HEK293 (cell line): ENCODE data around the gene CCDC87.

Source experiments
- CTCF ChIA-PET: fragments of 350-600 bp; formaldehyde crosslinking; extraction: SDS; loops from one replicate; lab custom pipeline; 2021; ENCODE audit warnings: antibody characterized with exemption; lab: Yijun Ruan, JAX
- POLR2A ChIA-PET: fragments of 300-600 bp; formaldehyde crosslinking; extraction: SDS; loops from one replicate; lab custom pipeline; 2020; ENCODE audit warnings: antibody characterized with exemption, inconsistent platforms; lab: Yijun Ruan, JAX
- H3K27ac ChIP-seq: fragments of 200-500 bp; sonication (Bioruptor generic); 2 replicates; pipeline ENCODE4 v1.5.1; 2014; ENCODE audit warnings: low read depth, low read length, control low read depth, inconsistent platforms; ENCODE audit errors: extremely low read depth
- H3K36me3 ChIP-seq, 2 experiments: fragments of 200-500 bp in 1 of 2; sonication (Bioruptor generic) in 1 of 2; 1 replicate in 1 of 2; 2 replicates in 1 of 2; pipeline ENCODE4 v1.5.1; 2014 to 2017; ENCODE audit warnings: inconsistent platforms in 2 of 2, low read length in 2 of 2; ENCODE audit not compliant: control insufficient read depth in 2 of 2, insufficient read depth in 1 of 2
- H3K4me1 ChIP-seq: fragments of 200-500 bp; sonication (Bioruptor generic); 2 replicates; pipeline ENCODE4 v1.5.1; 2014; ENCODE audit warnings: mild to moderate bottlenecking, low read length, inconsistent platforms; ENCODE audit not compliant: control insufficient read depth, insufficient read depth
- H3K4me3 ChIP-seq: 2 replicates; pipeline ENCODE4 v1.5.1; 2011; ENCODE audit warnings: low read depth, mild to moderate bottlenecking, control low read depth, low read length, moderate library complexity
- H3K9me3 ChIP-seq: fragments of 200-500 bp; sonication (Bioruptor generic); 2 replicates; pipeline ENCODE4 v1.5.1; 2014; ENCODE audit warnings: low read depth, low read length, inconsistent platforms; ENCODE audit not compliant: control insufficient read depth, insufficient read depth
- GLI2 ChIP-seq: fragments of 450-650 bp; formaldehyde crosslinking; IDR thresholded peaks from 2 replicates; pipeline ENCODE4; 2017; ENCODE audit warnings: missing biosample characterization, missing genetic modification characterization, low read depth, borderline replicate concordance
- GLIS1 ChIP-seq: fragments of 450-650 bp; formaldehyde crosslinking; IDR thresholded peaks from 2 replicates; pipeline ENCODE4 v1.5.1; 2016; ENCODE audit warnings: missing biosample characterization, missing genetic modification characterization
- OSR2 ChIP-seq: fragments of 450-650 bp; formaldehyde crosslinking; IDR thresholded peaks from 2 replicates; pipeline ENCODE4 v1.5.1; 2016; ENCODE audit warnings: missing biosample characterization, missing genetic modification characterization
- PRDM1 ChIP-seq: fragments of 450-650 bp; formaldehyde crosslinking; IDR thresholded peaks from 2 replicates; pipeline ENCODE4; 2016; ENCODE audit warnings: missing biosample characterization, missing genetic modification characterization
- SP2 ChIP-seq: fragments of 450-650 bp; formaldehyde crosslinking; IDR thresholded peaks from 2 replicates; pipeline ENCODE4 v1.5.1; 2016; ENCODE audit warnings: missing biosample characterization, missing genetic modification characterization
- ZBTB17 ChIP-seq: fragments of 450-650 bp; formaldehyde crosslinking; IDR thresholded peaks from 2 replicates; pipeline ENCODE4 v1.5.1; 2016; ENCODE audit warnings: missing biosample characterization, missing genetic modification characterization
- ZBTB7A ChIP-seq: fragments of 450-650 bp; formaldehyde crosslinking; IDR thresholded peaks from 2 replicates; pipeline ENCODE4 v1.5.1; 2016; ENCODE audit warnings: low read depth, missing biosample characterization, missing genetic modification characterization
- ZFHX2 ChIP-seq: fragments of 450-650 bp; formaldehyde crosslinking; conservative IDR thresholded peaks from 2 replicates; pipeline ENCODE4 v1.5.1; 2016; ENCODE audit warnings: missing biosample characterization, missing genetic modification characterization
- ZNF138 ChIP-seq: fragments of 450-650 bp; formaldehyde crosslinking; IDR thresholded peaks from 2 replicates; pipeline ENCODE4 v1.5.1; 2016; ENCODE audit warnings: missing biosample characterization, missing genetic modification characterization, borderline replicate concordance
- ZNF16 ChIP-seq: fragments of 450-650 bp; formaldehyde crosslinking; IDR thresholded peaks from 2 replicates; pipeline ENCODE4 v1.5.1; 2016; ENCODE audit warnings: low read depth, missing biosample characterization, missing genetic modification characterization
- ZNF366 ChIP-seq: fragments of 450-650 bp; formaldehyde crosslinking; conservative IDR thresholded peaks from 2 replicates; pipeline ENCODE4 v1.5.1; 2016; ENCODE audit warnings: missing biosample characterization, missing genetic modification characterization
- ZNF521 ChIP-seq: fragments of 450-650 bp; formaldehyde crosslinking; IDR thresholded peaks from 2 replicates; pipeline ENCODE4 v1.5.1; 2017; ENCODE audit warnings: missing biosample characterization, mild to moderate bottlenecking, missing genetic modification characterization
- ZNF677 ChIP-seq: fragments of 450-650 bp; IDR thresholded peaks from 2 replicates; pipeline ENCODE4 v1.5.0; 2018; ENCODE audit warnings: missing biosample characterization, mild to moderate bottlenecking, missing genetic modification characterization, moderate library complexity
- ZNF776 ChIP-seq: fragments of 450-650 bp; formaldehyde crosslinking; IDR thresholded peaks from 2 replicates; pipeline ENCODE4 v1.5.0; 2017; ENCODE audit warnings: missing biosample characterization, missing genetic modification characterization, borderline replicate concordance
- ZNF791 ChIP-seq: fragments of 450-650 bp; formaldehyde crosslinking; IDR thresholded peaks from 2 replicates; pipeline ENCODE4 v1.5.1; 2016; ENCODE audit warnings: missing biosample characterization, missing genetic modification characterization
- ZSCAN16 ChIP-seq: fragments of 450-650 bp; formaldehyde crosslinking; IDR thresholded peaks from 2 replicates; pipeline ENCODE4 v1.5.1; 2016; ENCODE audit warnings: missing biosample characterization, missing genetic modification characterization
- ZSCAN30 ChIP-seq: fragments of 450-650 bp; IDR thresholded peaks from 2 replicates; pipeline ENCODE4 v1.5.1; 2018; ENCODE audit warnings: missing biosample characterization, mild to moderate bottlenecking, missing genetic modification characterization, moderate library complexity
- TF ChIP-seq, protein P1 (sequence below): fragments of 450-650 bp; formaldehyde crosslinking; IDR thresholded peaks from 2 replicates; pipeline ENCODE4 v1.5.1; 2017; ENCODE audit warnings: missing biosample characterization, missing genetic modification characterization
- TF ChIP-seq, protein P2 (sequence below): fragments of 450-650 bp; formaldehyde crosslinking; IDR thresholded peaks from 2 replicates; pipeline ENCODE4 v1.5.1; 2016; ENCODE audit warnings: missing biosample characterization, missing genetic modification characterization
- TF ChIP-seq, protein P3 (sequence below): fragments of 450-650 bp; formaldehyde crosslinking; IDR thresholded peaks from 2 replicates; pipeline ENCODE4 v1.5.1; 2016; ENCODE audit warnings: missing biosample characterization, missing genetic modification characterization

Gene CCDC87

DNA sequence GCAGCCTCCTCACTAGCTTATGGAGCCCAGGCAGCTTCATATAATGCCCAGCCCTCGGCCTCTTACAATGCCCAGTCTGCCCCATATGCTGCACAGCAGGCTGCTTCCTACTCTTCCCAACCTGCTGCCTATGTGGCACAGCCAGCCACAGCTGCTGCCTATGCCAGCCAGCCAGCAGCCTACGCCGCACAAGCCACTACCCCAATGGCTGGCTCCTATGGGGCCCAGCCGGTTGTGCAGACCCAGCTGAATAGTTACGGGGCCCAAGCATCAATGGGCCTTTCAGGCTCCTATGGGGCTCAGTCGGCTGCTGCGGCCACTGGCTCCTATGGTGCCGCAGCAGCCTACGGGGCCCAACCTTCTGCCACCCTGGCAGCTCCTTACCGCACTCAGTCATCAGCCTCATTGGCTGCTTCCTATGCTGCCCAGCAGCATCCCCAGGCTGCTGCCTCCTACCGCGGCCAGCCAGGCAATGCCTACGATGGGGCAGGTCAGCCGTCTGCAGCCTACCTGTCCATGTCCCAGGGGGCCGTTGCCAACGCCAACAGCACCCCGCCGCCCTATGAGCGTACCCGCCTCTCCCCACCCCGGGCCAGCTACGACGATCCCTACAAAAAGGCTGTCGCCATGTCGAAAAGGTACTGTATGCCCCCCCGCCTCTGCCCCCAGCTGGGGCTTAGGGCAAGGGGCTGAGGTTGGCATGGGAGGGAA lies 32.3 kb upstream of the CCDC87 start (continued):
- TF ChIP-seq, protein P1, sequence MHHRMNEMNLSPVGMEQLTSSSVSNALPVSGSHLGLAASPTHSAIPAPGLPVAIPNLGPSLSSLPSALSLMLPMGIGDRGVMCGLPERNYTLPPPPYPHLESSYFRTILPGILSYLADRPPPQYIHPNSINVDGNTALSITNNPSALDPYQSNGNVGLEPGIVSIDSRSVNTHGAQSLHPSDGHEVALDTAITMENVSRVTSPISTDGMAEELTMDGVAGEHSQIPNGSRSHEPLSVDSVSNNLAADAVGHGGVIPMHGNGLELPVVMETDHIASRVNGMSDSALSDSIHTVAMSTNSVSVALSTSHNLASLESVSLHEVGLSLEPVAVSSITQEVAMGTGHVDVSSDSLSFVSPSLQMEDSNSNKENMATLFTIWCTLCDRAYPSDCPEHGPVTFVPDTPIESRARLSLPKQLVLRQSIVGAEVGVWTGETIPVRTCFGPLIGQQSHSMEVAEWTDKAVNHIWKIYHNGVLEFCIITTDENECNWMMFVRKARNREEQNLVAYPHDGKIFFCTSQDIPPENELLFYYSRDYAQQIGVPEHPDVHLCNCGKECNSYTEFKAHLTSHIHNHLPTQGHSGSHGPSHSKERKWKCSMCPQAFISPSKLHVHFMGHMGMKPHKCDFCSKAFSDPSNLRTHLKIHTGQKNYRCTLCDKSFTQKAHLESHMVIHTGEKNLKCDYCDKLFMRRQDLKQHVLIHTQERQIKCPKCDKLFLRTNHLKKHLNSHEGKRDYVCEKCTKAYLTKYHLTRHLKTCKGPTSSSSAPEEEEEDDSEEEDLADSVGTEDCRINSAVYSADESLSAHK (tag by site-specific recombination): no peak
- TF ChIP-seq GLIS1 (tag by site-specific recombination) (no peak), ZNF138 (tag by site-specific recombination) (no peak), ZFHX2 (tag by site-specific recombination) (no peak), ZNF776 (tag by site-specific recombination) (no peak), ZBTB7A (no peak), ZNF791 (no peak)

DNA sequence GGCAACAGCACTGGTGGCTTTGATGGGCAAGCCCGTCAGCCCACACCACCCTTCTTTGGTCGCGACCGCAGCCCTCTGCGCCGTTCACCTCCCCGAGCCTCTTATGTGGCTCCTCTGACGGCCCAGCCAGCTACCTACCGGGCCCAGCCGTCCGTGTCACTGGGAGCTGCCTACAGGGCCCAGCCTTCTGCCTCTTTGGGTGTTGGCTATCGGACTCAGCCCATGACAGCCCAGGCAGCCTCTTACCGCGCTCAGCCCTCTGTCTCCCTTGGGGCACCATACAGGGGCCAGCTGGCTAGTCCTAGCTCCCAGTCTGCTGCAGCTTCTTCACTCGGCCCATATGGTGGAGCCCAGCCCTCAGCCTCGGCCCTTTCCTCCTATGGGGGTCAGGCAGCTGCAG lies 31.6 kb upstream of the CCDC87 start:
- 0 out of 2 replicates have a peak, but pooled peaks cover 3% of the 10 kb centered on the region for H3K4me1 ChIP-seq
- ChIA-PET CTCF (interaction anchor here (0.5 to 1.7 kb wide), 2 partner anchors 31 to 342 kb away, joined by 4 read pairs; partner anchors contain the start of genes CCDC87 and CCS), POLR2A (interaction anchor here (1.0 to 7.0 kb wide), 5 partner anchors 8 to 31 kb away, joined by 3 to 42 read pairs (median 3); partner anchors contain the start of genes RBM14 and RBM4)
- H3K27ac ChIP-seq: no peak overlapping the region
- no peak overlapping the region for H3K4me3 ChIP-seq
- peaks cover 15 to 96% of the 10 kb centered on the region in 2 experiments; a peak in 2 of 3 replicates for H3K36me3 ChIP-seq
- no peaks in the 10 kb centered on the region for H3K9me3 ChIP-seq
- TF ChIP-seq ZSCAN30: no peak
- TF ChIP-seq ZNF521 (tag by site-specific recombination): no peak
- no peak for TF ChIP-seq ZSCAN16 (tag by site-specific recombination)
- no peak for TF ChIP-seq ZNF677 (tag by site-specific recombination)
- TF ChIP-seq, protein P2, sequence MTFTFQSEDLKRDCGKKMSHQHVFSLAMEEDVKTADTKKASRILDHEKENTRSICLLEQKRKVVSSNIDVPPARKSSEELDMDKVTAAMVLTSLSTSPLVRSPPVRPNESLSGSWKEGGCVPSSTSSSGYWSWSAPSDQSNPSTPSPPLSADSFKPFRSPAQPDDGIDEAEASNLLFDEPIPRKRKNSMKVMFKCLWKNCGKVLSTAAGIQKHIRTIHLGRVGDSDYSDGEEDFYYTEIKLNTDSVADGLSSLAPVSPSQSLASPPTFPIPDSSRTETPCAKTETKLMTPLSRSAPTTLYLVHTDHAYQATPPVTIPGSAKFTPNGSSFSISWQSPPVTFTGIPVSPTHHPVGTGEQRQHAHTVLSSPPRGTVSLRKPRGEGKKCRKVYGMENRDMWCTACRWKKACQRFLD: no peak
- no peak for TF ChIP-seq ZNF16
- no peak for TF ChIP-seq SP2 (tag by site-specific recombination)

DNA sequence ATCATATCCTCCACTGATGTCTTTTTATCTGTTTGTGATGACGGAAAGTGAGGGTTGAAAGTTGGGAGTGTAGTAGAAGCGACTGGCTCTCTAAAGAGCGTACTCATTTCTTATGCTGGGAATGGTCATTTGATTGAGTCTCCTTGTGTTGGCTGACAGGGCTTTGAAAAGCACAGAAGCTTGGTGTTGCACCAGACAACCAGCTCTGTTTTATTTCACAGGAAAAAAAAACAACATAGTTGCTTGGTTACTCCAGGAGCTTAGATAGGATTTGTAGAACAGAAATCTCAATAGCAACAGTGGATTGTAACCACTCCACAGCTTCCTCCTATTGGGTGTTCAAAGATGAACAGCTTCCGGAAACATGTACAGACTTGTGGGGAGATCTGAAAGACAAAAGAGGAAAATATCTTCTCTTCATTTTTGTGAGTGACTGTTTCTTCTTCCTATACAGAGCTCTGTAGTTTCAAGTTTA lies 26.3 kb upstream of the CCDC87 start:
- 0 out of 2 replicates have a peak overlapping the region, but pooled peaks have one; percentile 1 for H3K27ac ChIP-seq
- POLR2A ChIA-PET: interaction anchor here (1.4 to 2.4 kb wide), 3 partner anchors 12 to 58 kb away, joined by 7 to 13 read pairs (median 13); partner anchors contain the start of genes RBM4 and RBM4B
- CTCF ChIA-PET: interaction anchor here (0.7 to 1.1 kb wide), 2 partner anchors 24 to 35 kb away, joined by 3 to 4 read pairs; no protein-coding TSS in a partner anchor
- peak overlapping the region; percentile 75 for H3K4me3 ChIP-seq
- no peaks in the 10 kb centered on the region for H3K9me3 ChIP-seq
- 0 out of 2 replicates have a peak, but pooled peaks cover 3% of the 10 kb centered on the region for H3K4me1 ChIP-seq
- H3K36me3 ChIP-seq: peaks cover 15 to 64% of the 10 kb centered on the region in 2 experiments; a peak in 2 of 3 replicates
- TF ChIP-seq, protein P3, sequence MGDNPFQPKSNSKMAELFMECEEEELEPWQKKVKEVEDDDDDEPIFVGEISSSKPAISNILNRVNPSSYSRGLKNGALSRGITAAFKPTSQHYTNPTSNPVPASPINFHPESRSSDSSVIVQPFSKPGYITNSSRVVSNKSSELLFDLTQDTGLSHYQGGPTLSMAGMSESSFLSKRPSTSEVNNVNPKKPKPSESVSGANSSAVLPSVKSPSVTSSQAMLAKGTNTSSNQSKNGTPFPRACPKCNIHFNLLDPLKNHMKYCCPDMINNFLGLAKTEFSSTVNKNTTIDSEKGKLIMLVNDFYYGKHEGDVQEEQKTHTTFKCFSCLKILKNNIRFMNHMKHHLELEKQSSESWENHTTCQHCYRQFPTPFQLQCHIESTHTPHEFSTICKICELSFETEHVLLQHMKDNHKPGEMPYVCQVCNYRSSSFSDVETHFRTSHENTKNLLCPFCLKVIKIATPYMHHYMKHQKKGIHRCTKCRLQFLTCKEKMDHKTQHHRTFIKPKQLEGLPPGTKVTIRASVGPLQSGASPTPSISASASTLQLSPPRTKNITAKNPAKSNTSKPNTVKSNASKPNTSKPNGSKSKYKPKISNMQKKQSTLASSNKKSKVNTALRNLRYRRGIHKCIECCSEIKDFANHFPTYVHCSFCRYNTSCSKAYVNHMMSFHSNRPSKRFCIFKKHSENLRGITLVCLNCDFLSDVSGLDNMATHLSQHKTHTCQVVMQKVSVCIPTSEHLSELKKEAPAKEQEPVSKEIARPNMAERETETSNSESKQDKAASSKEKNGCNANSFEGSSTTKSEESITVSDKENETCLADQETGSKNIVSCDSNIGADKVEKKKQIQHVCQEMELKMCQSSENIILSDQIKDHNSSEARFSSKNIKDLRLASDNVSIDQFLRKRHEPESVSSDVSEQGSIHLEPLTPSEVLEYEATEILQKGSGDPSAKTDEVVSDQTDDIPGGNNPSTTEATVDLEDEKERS (tag by site-specific recombination): no peak
- TF ChIP-seq GLI2 (tag by site-specific recombination) (no peak), ZBTB17 (tag by site-specific recombination) (peak; percentile 85), OSR2 (peak; percentile 11; the same call in 1 of the 2 replicates), ZNF366 (tag by site-specific recombination) (0 out of 2 replicates have a peak, but pooled peaks have one; percentile 33), PRDM1 (peak; percentile 66)
- TF ChIP-seq, protein P1 (tag by site-specific recombination): 0 out of 2 replicates have a peak, but pooled peaks have one; percentile 24
